Transverse colon (tissue), 3 donors: ENCODE measurements around the gene LTBP4.

Experiments used
- CTCF ChIP-seq, 5 experiments: fragments of 200-600 bp in 3 of 5; fragments of 450-650 bp in 2 of 5; sonication (generic) in 3 of 5; IDR thresholded peaks; 1 replicate in 2 of 5; 2 replicates in 3 of 5; pipeline ENCODE4 v1.5.1; 2016 to 2017; ENCODE audit warnings: antibody characterized with exemption in 5 of 5, inconsistent platforms in 3 of 5, mild to moderate bottlenecking in 2 of 5, moderate library complexity in 1 of 5
- EP300 ChIP-seq: sonication (generic); formaldehyde crosslinking; IDR thresholded peaks from one replicate; pipeline ENCODE4 v1.6.1; 2017; ENCODE audit warnings: antibody characterized with exemption, low read depth
- POLR2A ChIP-seq: fragments of 450-650 bp; IDR thresholded peaks from one replicate; pipeline ENCODE4 v1.6.1; 2016; ENCODE audit warnings: antibody characterized with exemption, mild to moderate bottlenecking, moderate library complexity

- TF ChIP-seq CTCF (IDR thresholded peaks at IDR 0.05) (no peak), EP300 (no peak), POLR2A (no peak)
These were observed 38.4 kb downstream of the LTBP4 start for GRCh38 chr19:40639638-40639982.
